ENCODE data around the gene INS.

GRCh38 chr11:2149864-2150847 is 10.9 kb downstream of the INS start:
- TF ChIP-seq CTCF (IDR thresholded peaks at IDR 0.05) (no peak), POLR2A (IDR thresholded peaks at IDR 0.05) (no peak)

Measured in Peyer's patch (tissue), 4 donors.